Erythroblast (primary cell): ENCODE measurements around the gene NHP2.
A peak's percentile ranks its signal among the peaks of the same experiment; 100 is the strongest.
"Not testable (repeated sequence)": the region's sequence is repeated elsewhere in the genome, so short reads cannot be mapped to it uniquely, and the experiment has no call there.

Source experiments
- GATA1 ChIP-seq: IDR thresholded peaks from 2 replicates; pipeline ENCODE4 v1.6.1; 2011; ENCODE audit warnings: low read depth, mild to moderate bottlenecking, control low read depth, low read length, moderate library complexity
- POLR2A ChIP-seq: IDR thresholded peaks from 2 replicates; pipeline ENCODE4 v1.6.1; 2011; ENCODE audit warnings: mild to moderate bottlenecking, low read length

- peak; percentile 38 for TF ChIP-seq POLR2A
- not testable (repeated sequence) for TF ChIP-seq GATA1
Measured at GRCh38 chr5:178127300-178128009, 26.2 kb downstream of the NHP2 start.
